Thymus (tissue), 11 donors: ENCODE data around the gene NTM. TPM values are rescaled to one million over a fixed set of nuclear protein-coding genes. Genes with fewer than 3 reads are reported as not detected.

Source experiments
- DNase-seq, 9 donors: peaks; one replicate each; pipeline ENCODE4 v3.0.0-alpha.2; 2013; ENCODE audit warnings: low spot score in 9 of 9, low read depth in 6 of 9, missing footprints in 1 of 9
- H3K27ac ChIP-seq, 2 donors: one replicate each; pipeline ENCODE4 v1.5.1; 2013; ENCODE audit warnings: control low read depth in 1 of 2, low read depth in 1 of 2, low read length in 1 of 2, mild to moderate bottlenecking in 1 of 2, moderate library complexity in 1 of 2
- H3K27me3 ChIP-seq, 2 donors: one replicate each; pipeline ENCODE4 v1.5.1; 2013; ENCODE audit warnings: low read length in 1 of 2; ENCODE audit not compliant: control insufficient read depth in 2 of 2, insufficient read depth in 1 of 2
- H3K36me3 ChIP-seq, 2 donors: one replicate each; pipeline ENCODE4 v1.5.1; 2013; ENCODE audit warnings: low read length in 1 of 2, mild to moderate bottlenecking in 1 of 2, moderate library complexity in 1 of 2; ENCODE audit not compliant: control insufficient read depth in 2 of 2, insufficient read depth in 2 of 2
- H3K4me1 ChIP-seq, 2 donors: one replicate each; pipeline ENCODE4 v1.5.1; 2013; ENCODE audit warnings: low read length in 2 of 2; ENCODE audit not compliant: control insufficient read depth in 2 of 2, insufficient read depth in 2 of 2
- H3K4me3 ChIP-seq, 2 donors: one replicate each; pipeline ENCODE4 v1.5.1; 2013; ENCODE audit warnings: low read length in 2 of 2, control low read depth in 1 of 2, mild to moderate bottlenecking in 1 of 2
- H3K9me3 ChIP-seq, 2 donors: one replicate each; pipeline ENCODE4 v1.5.1; 2013; ENCODE audit warnings: low read length in 1 of 2, mild to moderate bottlenecking in 1 of 2; ENCODE audit not compliant: control insufficient read depth in 2 of 2, insufficient read depth in 1 of 2
- WGBS: extraction: QIAGEN DNeasy Blood & Tissue Kit; methylation state at CpG from one replicate; pipeline ENCODE4 v1.1.7; 2013; 5-methylcytosine and 5-hydroxymethylcytosine counted together
- polyA plus RNA-seq: library from polyadenylated mRNA; stranded (reverse); fragments of 200-250 nt; gene quantifications from one replicate; pipeline ENCODE4 v1.2.3, GENCODE V29; 2013
- total RNA-seq: library from RNA; stranded (reverse); fragments of 120-200 nt; gene quantifications from one replicate; pipeline ENCODE4 v1.2.4, GENCODE V29; 2013
- donor health status: healthy.

The NTM gene
- total and polyA plus RNA-seq, 2 donors: 0.18 to 0.47 TPM

DNA sequence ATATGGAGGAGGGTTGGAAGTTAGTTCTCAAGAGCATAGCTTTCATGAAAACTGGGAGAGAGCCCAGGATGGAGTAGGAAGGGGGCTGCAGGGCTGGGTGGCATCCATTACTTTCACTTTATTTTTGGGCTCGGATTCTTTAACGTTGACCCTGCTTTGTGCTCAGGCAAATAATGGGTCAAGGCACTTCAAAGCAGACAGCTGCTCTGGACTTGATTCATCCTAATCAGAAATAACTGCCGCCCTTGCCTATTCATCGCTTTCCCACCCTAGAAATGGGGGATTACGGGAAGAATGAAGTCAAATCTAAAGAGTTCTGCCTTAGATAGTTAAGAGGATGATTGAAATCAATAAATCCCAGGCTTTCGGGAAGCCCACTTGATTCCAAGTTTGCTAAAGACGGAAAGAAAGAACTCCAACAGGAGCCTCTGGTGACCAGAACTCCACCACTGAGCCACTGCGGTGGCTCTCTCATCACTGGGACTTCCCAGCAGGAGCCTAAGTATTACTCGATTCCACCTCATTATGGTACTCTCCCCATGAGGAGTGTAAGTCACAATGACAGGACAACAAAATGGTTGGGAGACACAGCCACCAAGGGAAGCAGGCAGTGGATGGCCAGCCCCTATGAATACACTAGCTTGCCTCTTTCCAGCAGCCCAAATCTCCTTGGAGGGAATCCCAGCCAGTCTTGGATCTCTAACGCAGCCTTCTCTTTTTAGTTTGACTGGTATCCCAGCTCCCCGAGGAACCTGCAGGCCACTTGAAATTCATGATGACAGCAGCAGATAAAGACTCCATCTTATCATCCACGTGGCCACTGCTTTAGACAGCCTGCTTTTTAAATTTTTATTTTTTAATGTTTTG lies 815.5 kb downstream of the NTM start:
- Histone ChIP-seq H3K4me3 (no peak overlapping the region), H3K27ac (no peak overlapping the region), H3K4me1 (no peaks in the 10 kb centered on the region), H3K27me3 (no peaks in the 10 kb centered on the region), H3K36me3 (no peaks in the 10 kb centered on the region), H3K9me3 (no peaks in the 10 kb centered on the region)
- 89% methylated on average over 12 of the region's 12 CpGs for whole genome bisulfite sequencing
- DNase-seq: no peak

DNA sequence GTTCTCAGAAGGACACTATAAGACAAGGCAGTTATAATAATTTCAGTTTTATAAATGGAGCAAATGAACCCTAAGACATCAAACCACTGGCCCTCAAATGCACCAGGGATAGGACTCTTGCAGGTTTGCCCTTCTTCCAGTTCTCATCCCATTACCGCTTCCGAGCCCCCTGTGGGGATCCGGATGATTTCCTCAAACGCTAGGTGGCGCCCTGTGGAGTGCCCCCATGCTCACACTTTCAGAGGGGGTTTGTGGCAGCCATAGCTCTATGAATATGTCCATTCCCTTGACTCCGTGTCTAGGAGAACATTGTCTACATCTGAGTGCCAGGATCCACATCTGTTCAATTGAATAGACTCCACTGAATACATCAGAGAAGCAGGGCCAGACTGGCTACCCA lies 816.3 kb downstream of the NTM start:
- Histone ChIP-seq H3K36me3 (no peaks in the 10 kb centered on the region), H3K9me3 (no peaks in the 10 kb centered on the region), H3K4me3 (no peak overlapping the region), H3K4me1 (no peaks in the 10 kb centered on the region), H3K27ac (no peak overlapping the region), H3K27me3 (no peaks in the 10 kb centered on the region)
- no peak for DNase-seq
- 62% methylated on average over 6 of the region's 6 CpGs for WGBS

DNA sequence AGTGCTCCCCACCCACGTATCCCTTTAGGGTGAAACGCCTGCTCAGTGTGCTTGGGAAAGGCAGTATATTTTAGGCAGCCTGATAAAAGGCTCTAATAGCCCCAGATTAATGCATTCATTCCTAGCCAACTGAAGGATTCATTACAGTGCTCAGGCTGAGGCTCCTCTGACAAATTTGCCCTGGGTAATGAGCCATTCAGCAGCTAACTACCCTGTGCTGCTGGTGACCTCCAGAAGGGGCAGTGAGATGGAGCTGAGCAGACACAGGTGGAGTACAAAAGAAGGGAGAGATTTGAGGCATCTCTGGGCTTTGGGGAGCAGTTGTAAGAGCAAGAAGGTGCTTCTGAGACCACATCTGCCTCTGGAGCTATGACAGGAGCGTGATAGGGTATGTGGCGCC lies 817.0 kb downstream of the NTM start:
- no peak for DNase-seq
- H3K36me3 ChIP-seq: no peaks in the 10 kb centered on the region
- H3K27ac ChIP-seq: no peak overlapping the region
- H3K9me3 ChIP-seq: no peaks in the 10 kb centered on the region
- no peaks in the 10 kb centered on the region for H3K27me3 ChIP-seq
- no peak overlapping the region for H3K4me3 ChIP-seq
- no peaks in the 10 kb centered on the region for H3K4me1 ChIP-seq
- WGBS: 95% methylated on average over 4 of the region's 4 CpGs

DNA sequence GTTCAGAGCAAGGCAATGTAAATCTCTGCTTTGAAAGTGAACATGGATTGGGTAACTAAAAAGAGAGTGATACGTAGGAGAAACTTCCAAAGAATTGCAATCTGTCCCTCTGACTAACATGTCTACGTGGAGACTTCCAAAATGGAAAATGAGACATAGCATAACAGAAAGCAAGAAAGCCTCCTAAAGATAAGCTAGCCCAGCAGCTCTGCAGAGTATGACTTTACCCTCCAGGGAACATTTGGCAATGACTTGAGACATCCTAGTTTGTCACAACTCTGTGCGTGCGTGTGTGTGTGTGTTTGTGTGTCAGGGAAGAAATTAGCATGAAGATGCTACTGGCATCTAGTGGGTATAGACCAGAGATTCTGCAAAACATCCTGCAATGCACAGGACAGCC lies 817.4 kb downstream of the NTM start:
- Histone ChIP-seq H3K36me3 (no peaks in the 10 kb centered on the region), H3K27me3 (no peaks in the 10 kb centered on the region), H3K4me3 (no peak overlapping the region), H3K9me3 (no peaks in the 10 kb centered on the region), H3K27ac (no peak overlapping the region), H3K4me1 (no peaks in the 10 kb centered on the region)
- DNase-seq: no peak
- WGBS: 90% methylated on average over 4 of the region's 4 CpGs

DNA sequence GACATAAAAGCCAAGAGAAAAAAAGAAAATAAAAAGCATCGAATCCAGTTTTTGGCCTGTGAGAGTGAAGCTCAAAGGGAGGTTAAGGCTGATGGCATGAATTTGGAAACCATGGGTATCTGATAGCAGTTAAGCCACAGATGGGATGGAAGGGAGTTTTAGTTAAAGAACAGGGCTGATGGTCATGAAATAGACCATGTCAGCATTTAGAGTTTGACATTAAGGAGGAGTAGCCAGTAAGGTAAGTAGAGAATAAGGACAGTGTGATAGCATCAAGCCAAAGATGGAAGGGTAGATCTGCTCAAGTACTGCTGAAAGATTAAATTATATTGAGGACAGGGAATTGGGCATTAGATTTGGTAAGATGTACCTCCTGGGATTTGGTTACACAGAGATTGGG lies 826.5 kb downstream of the NTM start:
- DNase-seq: no peak
- H3K36me3 ChIP-seq: no peaks in the 10 kb centered on the region
- H3K27ac ChIP-seq: no peak overlapping the region
- no peak overlapping the region for H3K4me3 ChIP-seq
- WGBS: 97% methylated on average over 1 of the region's 1 CpG
- H3K4me1 ChIP-seq: no peaks in the 10 kb centered on the region
- no peaks in the 10 kb centered on the region for H3K27me3 ChIP-seq
- no peaks in the 10 kb centered on the region for H3K9me3 ChIP-seq

DNA sequence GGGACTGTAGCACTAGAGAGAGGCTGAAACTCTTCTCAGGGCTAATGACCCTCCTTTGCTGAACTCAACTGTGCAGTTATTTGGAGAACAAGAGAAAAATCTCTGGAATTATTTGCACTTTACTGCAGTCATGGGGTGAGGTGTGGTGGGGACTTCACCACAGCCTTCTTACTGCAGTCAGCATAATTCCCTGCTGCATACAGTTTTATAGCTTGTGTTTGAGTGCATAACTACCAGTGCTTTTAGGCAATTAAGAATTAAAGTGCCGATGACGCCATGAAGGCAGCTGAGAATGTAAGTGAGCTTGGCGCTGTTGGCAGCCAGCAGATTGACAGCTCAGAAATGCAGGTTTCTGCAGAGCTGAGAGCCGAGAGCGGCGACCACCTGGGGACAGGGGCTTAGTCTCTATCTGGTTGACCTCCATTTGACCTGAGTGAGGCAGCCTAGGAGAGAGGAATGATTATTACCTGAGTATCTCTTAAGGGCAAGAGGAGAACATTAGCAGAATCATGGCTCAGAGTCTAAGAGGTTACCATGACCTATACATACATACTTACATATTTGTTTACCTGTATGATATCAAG lies 830.0 kb downstream of the NTM start:
- Histone ChIP-seq H3K4me1 (no peaks in the 10 kb centered on the region), H3K36me3 (no peaks in the 10 kb centered on the region), H3K9me3 (no peaks in the 10 kb centered on the region), H3K27ac (no peak overlapping the region), H3K4me3 (no peak overlapping the region), H3K27me3 (no peaks in the 10 kb centered on the region)
- 75% methylated on average over 6 of the region's 6 CpGs for WGBS
- no peak for DNase-seq

DNA sequence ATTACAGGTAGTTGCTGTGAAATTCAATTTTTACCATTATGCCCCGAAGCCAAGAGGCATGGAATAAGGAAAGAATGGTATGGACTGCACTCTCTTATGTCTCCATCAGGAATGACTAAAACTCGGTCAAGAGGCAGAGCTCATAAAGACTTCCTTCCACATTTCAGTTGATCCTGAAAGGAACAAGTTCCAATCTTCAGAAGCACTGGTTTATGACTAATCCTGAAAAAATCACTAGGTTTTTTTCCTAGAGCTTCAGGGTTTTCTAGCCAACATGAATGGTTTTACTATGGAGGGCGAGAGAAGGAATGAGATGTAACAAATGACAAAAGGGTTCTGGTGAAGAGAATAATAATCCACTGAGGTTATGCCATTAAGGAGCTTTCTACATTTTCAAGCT lies 832.2 kb downstream of the NTM start:
- Histone ChIP-seq H3K4me3 (no peak overlapping the region), H3K9me3 (no peaks in the 10 kb centered on the region), H3K27ac (no peak overlapping the region), H3K27me3 (no peaks in the 10 kb centered on the region), H3K4me1 (no peaks in the 10 kb centered on the region), H3K36me3 (no peaks in the 10 kb centered on the region)
- DNase-seq: no peak
- 87% methylated on average over 3 of the region's 3 CpGs for WGBS

DNA sequence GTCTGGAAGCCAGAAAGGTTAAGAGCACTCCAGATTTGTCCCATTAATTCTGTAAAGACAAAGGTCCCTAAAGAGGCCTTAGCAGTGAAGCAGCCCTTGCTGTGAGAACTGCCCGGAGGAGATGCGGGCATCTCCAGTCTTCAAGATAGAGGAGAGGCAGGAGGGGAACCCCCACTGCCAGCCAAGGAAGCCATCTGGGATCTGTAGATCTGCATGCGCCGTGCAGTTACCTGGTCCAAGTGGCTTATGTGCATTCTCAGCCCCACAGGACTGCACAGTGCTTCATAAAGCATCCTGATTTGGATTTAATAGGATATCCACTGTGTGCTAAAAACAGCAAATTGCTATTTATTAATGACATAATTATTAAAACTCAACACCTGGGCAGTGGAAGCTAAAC lies 834.6 kb downstream of the NTM start:
- Histone ChIP-seq H3K4me3 (no peak overlapping the region), H3K4me1 (no peaks in the 10 kb centered on the region), H3K27ac (no peak overlapping the region), H3K27me3 (no peaks in the 10 kb centered on the region), H3K9me3 (no peaks in the 10 kb centered on the region), H3K36me3 (no peaks in the 10 kb centered on the region)
- DNase-seq: no peak
- 97% methylated on average over 4 of the region's 4 CpGs for WGBS

DNA sequence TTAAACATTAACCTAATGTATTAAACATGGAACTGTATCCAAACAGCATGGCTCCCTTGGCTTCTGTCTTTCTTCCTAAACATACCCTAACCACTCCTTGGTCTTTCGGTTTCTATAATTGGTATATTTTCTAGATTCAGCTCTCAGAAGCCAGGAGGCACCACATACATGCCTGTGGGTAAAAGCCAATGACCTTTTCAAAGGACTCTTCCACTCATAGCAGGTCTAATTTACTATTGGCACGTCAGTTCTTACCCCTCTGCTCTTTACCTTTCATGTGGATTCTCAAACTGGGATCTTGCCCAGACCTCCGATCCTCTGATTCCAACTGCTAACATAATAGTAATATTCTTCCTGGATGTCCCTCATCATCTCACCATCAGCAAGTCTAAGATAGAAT lies 835.1 kb downstream of the NTM start:
- no peak for DNase-seq
- Histone ChIP-seq H3K36me3 (no peaks in the 10 kb centered on the region), H3K4me1 (no peaks in the 10 kb centered on the region), H3K27ac (no peak overlapping the region), H3K27me3 (no peaks in the 10 kb centered on the region), H3K9me3 (no peaks in the 10 kb centered on the region), H3K4me3 (no peak overlapping the region)
- WGBS: 91% methylated on average over 3 of the region's 3 CpGs
